Endothelial cell of umbilical vein (primary cell): ENCODE results near the gene ADIG. TPM values are rescaled to one million over a fixed set of nuclear protein-coding genes. Genes with fewer than 3 reads are reported as not detected.

ENCODE experiments used
- BruUV-seq: library from RNA; stranded (reverse); fragments of 400-500 nt; replicated peaks from 2 replicates; lab custom pipeline; 2021; lab: Mats Ljungman, UMichigan
- CTCF ChIA-PET: fragments of 300-600, 350-600 bp; sonication (Branson Sonifier 250); formaldehyde crosslinking; loops from one replicate; lab custom pipeline; 2021; ENCODE audit warnings: antibody characterized with exemption, inconsistent platforms; lab: Charles Lee
- POLR2A ChIA-PET: fragments of 300-600, 350-600 bp; sonication (Branson Sonifier 250); formaldehyde crosslinking; loops from one replicate; lab custom pipeline; 2021; ENCODE audit warnings: antibody characterized with exemption, inconsistent platforms; lab: Charles Lee
- DNase-seq: peaks from one replicate; pipeline ENCODE4 v3.0.0-alpha.2; 2011; ENCODE audit warnings: low read depth, low spot score
- FAIRE-seq: peaks from 2 replicates; lab custom pipeline; 2011; peaks lifted over from hg19 to GRCh38; lab: Jason Lieb, UNC
- H2AFZ ChIP-seq: 2 replicates; pipeline ENCODE4 v1.6.0; 2012; ENCODE audit warnings: low read depth, low read length, control low read depth, inconsistent platforms
- H3K27ac ChIP-seq: 2 replicates; pipeline ENCODE4 v1.5.1; 2011; ENCODE audit warnings: low read depth, mild to moderate bottlenecking, control low read depth, low read length, moderate library complexity; ENCODE audit not compliant: insufficient read depth
- H3K27me3 ChIP-seq, 2 experiments: 2 replicates each; pipeline versions ENCODE4 v1.6.0 to v1.6.1; 2011; ENCODE audit warnings: low read length in 2 of 2, mixed read lengths in 1 of 2; ENCODE audit not compliant: control insufficient read depth in 2 of 2, insufficient read depth in 2 of 2
- H3K36me3 ChIP-seq, 2 experiments: 2 replicates in 1 of 2; 3 replicates in 1 of 2; pipeline ENCODE4 v1.5.1; 2011; ENCODE audit warnings: low read length in 2 of 2, mild to moderate bottlenecking in 1 of 2, moderate library complexity in 1 of 2; ENCODE audit not compliant: control insufficient read depth in 2 of 2, insufficient read depth in 2 of 2; ENCODE audit errors: extremely low read depth in 1 of 2
- H3K4me1 ChIP-seq: 3 replicates; pipeline ENCODE4 v1.5.1; 2011; ENCODE audit warnings: mild to moderate bottlenecking, low read length; ENCODE audit not compliant: control insufficient read depth, insufficient read depth; ENCODE audit errors: extremely low read depth
- H3K4me2 ChIP-seq: 2 replicates; pipeline ENCODE4 v1.6.1; 2011; ENCODE audit warnings: low read length, control low read depth, mixed read lengths; ENCODE audit not compliant: insufficient read depth
- H3K4me3 ChIP-seq, 3 experiments: fragments of 200-600 bp in 1 of 3; sonication (generic), shearing (Covaris generic) in 1 of 3; replicated peaks in 1 of 3; 2 replicates each; pipeline ENCODE4 v1.5.1; 2011 to 2016; ENCODE audit warnings: control low read depth in 3 of 3, low read length in 3 of 3, mild to moderate bottlenecking in 2 of 3, inconsistent platforms in 1 of 3, low read depth in 1 of 3, moderate library complexity in 1 of 3; ENCODE audit not compliant: insufficient read depth in 1 of 3
- H3K79me2 ChIP-seq: 2 replicates; pipeline ENCODE4 v1.6.0; 2012; ENCODE audit warnings: low read length, inconsistent platforms; ENCODE audit not compliant: control insufficient read depth, insufficient read depth
- H3K9ac ChIP-seq: replicated peaks from 2 replicates; pipeline ENCODE3; 2011; ENCODE audit warnings: low read length, control low read depth; ENCODE audit not compliant: insufficient read depth; ENCODE audit errors: extremely low read depth
- H3K9me1 ChIP-seq: replicated peaks from 3 replicates; pipeline ENCODE4 v1.6.0; 2011; ENCODE audit warnings: mild to moderate bottlenecking, low read length; ENCODE audit not compliant: control insufficient read depth, insufficient read depth; ENCODE audit errors: extremely low read depth
- H3K9me3 ChIP-seq: replicated peaks from 2 replicates; pipeline ENCODE4 v1.5.1; 2012; ENCODE audit warnings: low read length, inconsistent platforms; ENCODE audit not compliant: control insufficient read depth, insufficient read depth
- H4K20me1 ChIP-seq: replicated peaks from 2 replicates; pipeline ENCODE3; 2011; ENCODE audit warnings: mild to moderate bottlenecking, low read length; ENCODE audit not compliant: control insufficient read depth, insufficient read depth; ENCODE audit errors: extremely low read depth
- EZH2 ChIP-seq: IDR thresholded peaks from 2 replicates; pipeline ENCODE4 v1.6.1; 2012; ENCODE audit warnings: borderline replicate concordance, low read depth, mild to moderate bottlenecking, moderate library complexity, low read length, inconsistent platforms; ENCODE audit not compliant: severe bottlenecking
- FOS ChIP-seq: IDR thresholded peaks from 2 replicates; pipeline ENCODE4 v1.6.1; 2011; ENCODE audit warnings: mild to moderate bottlenecking, low read length, moderate library complexity, borderline replicate concordance; ENCODE audit not compliant: insufficient read depth
- GATA2 ChIP-seq: IDR thresholded peaks from 2 replicates; pipeline ENCODE4 v1.7.0; 2011; ENCODE audit warnings: low read depth, mild to moderate bottlenecking, moderate library complexity, mixed read lengths, low read length; ENCODE audit not compliant: insufficient read length, insufficient read depth
- MAX ChIP-seq: IDR thresholded peaks from 2 replicates; pipeline ENCODE4 v1.6.1; 2011; ENCODE audit not compliant: insufficient read depth, insufficient read length
- MYC ChIP-seq: IDR thresholded peaks from one replicate; pipeline ENCODE4 v1.6.1; 2011; ENCODE audit warnings: mild to moderate bottlenecking, low read depth, low read length
- POLR2A ChIP-seq: IDR thresholded peaks from 2 replicates; pipeline ENCODE4 v1.6.1; 2012; ENCODE audit warnings: low read depth, mild to moderate bottlenecking, control low read depth, low read length
- POLR2AphosphoS5 ChIP-seq: IDR thresholded peaks from 2 replicates; pipeline ENCODE4 v1.6.1; 2012; ENCODE audit warnings: low read depth, mild to moderate bottlenecking, control low read depth, low read length, moderate library complexity; ENCODE audit not compliant: insufficient read depth
- dilution Hi-C: fragments of 300-500 bp; cut with MboI; formaldehyde crosslinking; loops from one replicate; pipeline ENCODE4 v1.15.0; 2019; ENCODE audit warnings: low sequenced_read_pairs; ENCODE audit not compliant: extremely low pct_ligation_motif_present
- intact Hi-C: fragments of 100-400 bp; cut with micrococcal nuclease; formaldehyde crosslinking; loops from one replicate; pipeline ENCODE4 v1.10.0; 2022
- polyA plus RNA-seq, 4 experiments: library from polyadenylated mRNA; depleted of rRNA in 3 of 4; stranded (reverse) in 3 of 4; unstranded in 1 of 4; fragments of >200 nt; gene quantifications; 2 replicates each; pipeline versions ENCODE4 v1.2.1 to v1.2.3, GENCODE V29; 2011 to 2012; ENCODE audit warnings: missing spikeins in 1 of 4
- total RNA-seq: library from RNA; stranded (reverse); gene quantifications from 2 replicates; pipeline ENCODE4 v1.2.3, GENCODE V29; 2021
- TF ChIP-seq, protein P1 (sequence below), 2 donors: IDR thresholded peaks; 1 replicate in 1 of 2; 2 replicates in 1 of 2; pipeline ENCODE4 v1.5.1; 2011; ENCODE audit warnings: low read length in 2 of 2, mild to moderate bottlenecking in 2 of 2, moderate library complexity in 2 of 2, control low read depth in 1 of 2, inconsistent platforms in 1 of 2, low read depth in 1 of 2; ENCODE audit not compliant: insufficient read depth in 1 of 2; ENCODE audit errors: extremely low read depth in 1 of 2

ADIG gene
- total and polyA plus RNA-seq, 2 donors (not counting 3 experiments of a cell fraction or from before 2014, with no cell fraction given), result not detected

DNA sequence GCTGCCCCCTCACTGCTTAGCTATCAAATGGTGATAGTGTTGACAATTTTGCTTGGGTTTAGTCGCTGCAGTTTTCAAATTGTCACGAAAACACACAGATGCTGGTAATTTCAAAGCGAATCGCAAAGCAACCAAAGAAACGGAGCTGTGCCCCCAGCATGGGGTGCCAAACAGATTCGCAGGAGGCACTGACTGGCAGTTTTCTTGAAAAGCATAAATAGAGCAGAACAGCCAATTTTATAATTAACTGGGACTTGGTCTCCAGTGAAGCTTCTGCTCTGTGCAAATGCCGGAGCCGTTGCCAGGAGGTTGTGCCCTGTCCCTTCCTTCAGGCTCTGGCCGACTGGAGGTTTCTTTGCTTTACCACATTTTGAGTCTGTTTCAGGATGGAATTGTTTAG, 39.4 kb downstream of the ADIG start:
- TF ChIP-seq GATA2, result no peak
- no peak for TF ChIP-seq POLR2AphosphoS5
- no peak for TF ChIP-seq POLR2A
- no peak for TF ChIP-seq MAX
- no peak overlapping the region for H2AFZ ChIP-seq
- H3K9me1 ChIP-seq, result no peaks in the 10 kb centered on the region
- no peak overlapping the region for H3K4me2 ChIP-seq
- H3K27ac ChIP-seq, result no peak overlapping the region
- CTCF ChIA-PET, result interaction anchor here (1.5 to 1.8 kb wide), 4 partner anchors 11 to 38 kb away, joined by 3 to 12 read pairs (median 5); no protein-coding TSS in a partner anchor
- no peaks in the 10 kb centered on the region for H4K20me1 ChIP-seq
- dilution Hi-C loops (no loop called here), intact Hi-C loops (no loop called here)
- POLR2A ChIA-PET, result no interaction called here
- peaks cover 14 to 15% of the 10 kb centered on the region in 2 experiments for H3K27me3 ChIP-seq
- no peaks in the 10 kb centered on the region for H3K4me1 ChIP-seq
- H3K79me2 ChIP-seq, result no peaks in the 10 kb centered on the region
- no peak overlapping the region for H3K4me3 ChIP-seq
- no peak overlapping the region for H3K9ac ChIP-seq
- H3K9me3 ChIP-seq, result no peaks in the 10 kb centered on the region
- no peaks in the 10 kb centered on the region for H3K36me3 ChIP-seq
- no TSS peak for BruUV-seq
- FAIRE-seq (no peak), DNase-seq (no peak)

DNA sequence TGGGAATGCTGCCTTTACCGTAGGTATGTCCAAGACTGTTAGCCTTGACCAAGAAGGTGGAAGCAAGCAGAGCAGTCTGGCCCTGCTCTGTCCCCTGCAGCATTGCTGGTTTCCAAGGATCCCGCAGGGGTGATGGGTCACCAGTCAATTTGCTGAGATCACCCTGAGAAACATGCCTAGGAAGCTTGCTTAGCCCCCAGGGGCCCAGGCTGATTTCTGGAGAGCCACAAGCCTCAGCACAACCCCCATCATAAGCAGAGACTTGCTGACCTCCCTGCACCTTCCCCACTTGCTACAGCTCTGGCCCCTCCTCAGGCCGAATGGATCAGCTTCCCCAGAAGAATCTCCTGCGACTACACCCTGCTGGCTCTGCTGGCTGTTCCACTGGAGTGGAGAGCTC, 42.1 kb downstream of the ADIG start:
- no peak overlapping the region for H3K4me2 ChIP-seq
- intact Hi-C loops, result no loop called here
- no peak overlapping the region for H3K9ac ChIP-seq
- no peaks in the 10 kb centered on the region for H3K9me1 ChIP-seq
- no peak overlapping the region for H3K4me3 ChIP-seq
- no TSS peak for BruUV-seq
- ChIA-PET CTCF (interaction anchor here (0.9 to 3.0 kb wide), 3 partner anchors 8 to 303 kb away, joined by 3 to 12 read pairs (median 3); partner anchors contain the start of gene FAM83D), POLR2A (no interaction called here)
- DNase-seq, result no peak
- H3K9me3 ChIP-seq, result no peaks in the 10 kb centered on the region
- H3K4me1 ChIP-seq, result no peaks in the 10 kb centered on the region
- dilution Hi-C loops, result no loop called here
- TF ChIP-seq FOS (no peak), MYC (no peak), POLR2A (no peak), EZH2 (no peak)
- TF ChIP-seq, protein P1, sequence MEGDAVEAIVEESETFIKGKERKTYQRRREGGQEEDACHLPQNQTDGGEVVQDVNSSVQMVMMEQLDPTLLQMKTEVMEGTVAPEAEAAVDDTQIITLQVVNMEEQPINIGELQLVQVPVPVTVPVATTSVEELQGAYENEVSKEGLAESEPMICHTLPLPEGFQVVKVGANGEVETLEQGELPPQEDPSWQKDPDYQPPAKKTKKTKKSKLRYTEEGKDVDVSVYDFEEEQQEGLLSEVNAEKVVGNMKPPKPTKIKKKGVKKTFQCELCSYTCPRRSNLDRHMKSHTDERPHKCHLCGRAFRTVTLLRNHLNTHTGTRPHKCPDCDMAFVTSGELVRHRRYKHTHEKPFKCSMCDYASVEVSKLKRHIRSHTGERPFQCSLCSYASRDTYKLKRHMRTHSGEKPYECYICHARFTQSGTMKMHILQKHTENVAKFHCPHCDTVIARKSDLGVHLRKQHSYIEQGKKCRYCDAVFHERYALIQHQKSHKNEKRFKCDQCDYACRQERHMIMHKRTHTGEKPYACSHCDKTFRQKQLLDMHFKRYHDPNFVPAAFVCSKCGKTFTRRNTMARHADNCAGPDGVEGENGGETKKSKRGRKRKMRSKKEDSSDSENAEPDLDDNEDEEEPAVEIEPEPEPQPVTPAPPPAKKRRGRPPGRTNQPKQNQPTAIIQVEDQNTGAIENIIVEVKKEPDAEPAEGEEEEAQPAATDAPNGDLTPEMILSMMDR (IDR thresholded peaks at IDR 0.05; ENCODE audit: extremely low read depth in 1 of 2, insufficient read depth in 1 of 2, low read depth in 1 of 2, low read length in 2 of 2), result no peak
- no peaks in the 10 kb centered on the region for H3K36me3 ChIP-seq
- no peak for FAIRE-seq
- no peaks in the 10 kb centered on the region for H4K20me1 ChIP-seq
- peaks cover 12 to 15% of the 10 kb centered on the region in 2 experiments for H3K27me3 ChIP-seq
- H2AFZ ChIP-seq, result no peak overlapping the region
- no peaks in the 10 kb centered on the region for H3K79me2 ChIP-seq
- no peak overlapping the region for H3K27ac ChIP-seq
